HK-2 (cell line): ENCODE measurements around the gene EIF4G2.
"Not testable (repeated sequence)": the region's sequence is repeated elsewhere in the genome, so short reads cannot be mapped to it uniquely, and the experiment has no call there.

ENCODE experiments used
- DNase-seq: peaks from one replicate; pipeline ENCODE4 v3.0.0-alpha.2; 2018; ENCODE audit not compliant: unreplicated experiment

The EIF4G2 gene

DNA sequence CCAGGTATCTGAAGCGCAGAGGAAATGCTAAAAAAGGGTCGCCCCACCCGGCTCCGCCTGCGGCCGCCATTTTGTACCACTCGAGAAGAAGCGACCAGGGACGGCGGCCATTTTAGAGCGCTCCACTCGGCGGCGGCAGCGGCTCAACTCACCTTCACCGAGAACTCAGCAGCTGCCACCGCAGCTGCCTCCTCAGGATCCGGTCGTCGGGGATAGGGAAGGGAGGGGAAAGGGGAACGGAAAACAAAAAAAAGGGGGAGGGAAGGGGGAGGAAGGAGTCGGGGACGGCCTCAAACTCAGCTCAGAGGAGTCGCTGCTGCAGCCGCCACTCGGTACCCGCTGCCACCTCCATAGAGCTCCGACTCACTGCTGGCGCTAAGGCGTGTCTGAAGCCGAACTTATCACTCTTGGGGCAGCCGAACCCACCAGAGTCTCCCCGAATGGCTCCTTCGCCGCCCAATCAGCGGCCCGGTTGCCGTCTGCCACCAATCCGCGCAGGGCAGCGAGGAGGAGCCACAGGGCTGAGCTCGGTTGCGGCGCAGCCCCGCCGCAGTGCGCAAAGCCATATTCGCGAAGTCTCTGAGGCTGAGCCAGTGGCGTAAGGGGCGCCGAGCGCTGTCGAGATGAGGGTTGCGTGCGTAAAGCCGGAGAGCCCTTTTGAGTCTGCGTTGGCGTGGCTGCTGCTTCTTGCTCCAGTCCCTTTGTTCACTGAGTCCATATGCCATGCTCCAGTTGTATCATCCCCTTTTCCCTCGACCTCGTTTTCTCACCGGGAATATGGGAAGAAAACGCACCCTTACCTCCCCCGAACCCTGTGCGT lies at the start of gene EIF4G2:
Gene EIF4G2 (minus strand): TSS at position 374 of the 820 bp plus-strand sequence.
- peak; percentile 95 for DNase-seq

DNA sequence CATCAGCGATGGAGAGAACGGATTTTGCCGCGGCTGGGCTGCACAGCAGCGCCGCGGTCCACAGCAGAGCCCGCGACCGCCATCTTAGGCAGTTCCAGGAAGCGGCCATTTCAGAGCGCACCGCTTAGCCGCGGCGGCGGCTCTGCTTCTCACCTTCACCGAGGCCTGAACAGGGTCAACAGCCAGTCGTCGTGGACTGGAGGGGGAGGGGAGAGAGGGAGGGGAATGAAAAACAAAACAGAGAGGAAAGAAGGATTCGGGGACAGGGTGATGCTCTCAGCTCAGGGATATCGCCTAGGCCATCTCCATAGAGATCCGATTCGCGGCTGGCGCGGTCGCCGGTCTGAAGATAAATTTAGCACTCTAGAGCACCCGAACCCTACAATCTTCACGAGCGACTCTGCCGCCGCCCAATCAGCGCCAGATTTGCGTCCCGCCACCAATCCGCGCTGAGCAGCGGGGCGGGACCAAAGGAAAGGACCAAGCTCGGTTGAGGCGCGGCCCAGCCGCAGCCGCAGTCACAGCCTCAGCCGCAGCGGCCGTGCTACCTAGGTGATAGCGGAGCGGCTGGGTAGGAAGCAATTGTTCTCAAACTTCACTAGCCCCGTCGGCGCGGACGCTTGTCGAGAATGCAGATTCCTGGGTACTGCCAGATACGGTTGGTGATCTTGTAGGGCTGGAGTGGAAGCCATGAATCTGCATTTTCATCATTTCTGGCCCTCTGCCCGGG lies 49.1 kb upstream of the EIF4G2 start, which contains the start of gene ZBED5:
Gene ZBED5 (minus strand): TSS at position 345 of the 730 bp plus-strand sequence. CDS start 3,108 bp downstream, outside the sequence.
- peak; percentile 94 for DNase-seq

DNA sequence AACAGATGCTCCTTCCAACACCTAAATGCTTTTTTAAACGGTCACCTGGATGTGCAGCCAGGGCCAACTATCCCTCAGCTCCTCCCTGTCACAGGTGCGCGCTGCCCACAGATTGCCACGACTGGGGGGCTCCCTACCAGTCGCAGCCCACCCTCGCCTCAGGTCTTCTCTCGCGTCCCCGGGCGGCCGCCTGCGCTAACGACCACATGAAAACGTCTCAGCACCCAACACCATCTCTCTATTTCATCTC lies 48.7 kb upstream of the EIF4G2 start:
- no peak for DNase-seq

DNA sequence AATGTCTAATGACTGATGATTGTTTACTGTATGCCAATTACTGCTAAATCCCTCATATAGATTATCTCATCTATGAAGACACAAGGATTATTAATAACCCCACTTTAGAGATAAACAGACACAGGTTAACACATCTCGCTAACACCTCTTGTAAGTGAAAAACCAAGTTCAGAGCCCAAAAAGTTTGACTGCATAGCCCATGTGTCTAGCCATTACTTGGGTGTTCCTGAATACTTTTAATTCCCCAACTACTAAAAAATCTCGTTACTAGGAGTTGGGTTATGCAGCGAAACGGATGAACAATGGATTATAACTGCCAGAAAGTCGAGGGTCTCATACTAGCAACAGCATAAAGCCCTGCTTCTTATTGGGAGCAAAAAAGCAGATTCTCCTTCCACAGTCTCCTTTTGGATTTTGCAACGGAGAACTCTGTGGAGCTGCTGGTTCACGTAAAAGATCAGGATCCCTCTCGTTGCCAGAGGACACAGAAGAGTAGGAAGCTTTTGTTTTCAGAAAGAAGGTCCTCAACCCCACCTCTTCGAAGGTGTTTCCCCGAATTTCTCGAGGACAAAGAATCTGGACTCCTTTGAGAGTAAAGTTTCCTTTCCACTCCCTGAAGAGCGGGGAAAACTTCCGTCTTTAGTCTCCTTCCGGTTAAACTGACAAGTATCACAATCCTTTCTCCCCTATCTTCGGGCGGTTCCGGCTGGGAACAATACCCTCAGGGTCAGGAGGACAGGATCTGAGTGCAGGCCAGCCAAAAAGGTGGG lies 48.1 kb upstream of the EIF4G2 start:
- DNase-seq = peak; percentile 36

DNA sequence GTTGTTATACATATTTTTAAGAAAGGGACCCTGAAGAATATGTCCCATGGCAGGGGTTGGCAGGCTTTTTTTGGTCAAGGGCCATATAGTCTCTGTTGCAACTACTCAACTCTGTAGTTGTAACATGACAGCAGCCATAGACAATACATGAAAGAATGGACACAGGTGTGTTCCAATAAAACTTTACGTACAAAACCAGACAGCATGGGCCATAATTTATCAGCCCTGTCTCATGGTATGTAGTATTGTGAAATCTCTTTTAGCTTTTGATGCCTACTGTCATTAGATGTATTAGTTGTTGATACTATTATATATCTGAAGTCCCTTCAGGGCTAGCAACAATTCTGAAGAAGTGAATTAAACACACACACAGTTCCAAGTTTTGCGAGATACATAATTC lies 46.6 kb upstream of the EIF4G2 start:
- no peak for DNase-seq

DNA sequence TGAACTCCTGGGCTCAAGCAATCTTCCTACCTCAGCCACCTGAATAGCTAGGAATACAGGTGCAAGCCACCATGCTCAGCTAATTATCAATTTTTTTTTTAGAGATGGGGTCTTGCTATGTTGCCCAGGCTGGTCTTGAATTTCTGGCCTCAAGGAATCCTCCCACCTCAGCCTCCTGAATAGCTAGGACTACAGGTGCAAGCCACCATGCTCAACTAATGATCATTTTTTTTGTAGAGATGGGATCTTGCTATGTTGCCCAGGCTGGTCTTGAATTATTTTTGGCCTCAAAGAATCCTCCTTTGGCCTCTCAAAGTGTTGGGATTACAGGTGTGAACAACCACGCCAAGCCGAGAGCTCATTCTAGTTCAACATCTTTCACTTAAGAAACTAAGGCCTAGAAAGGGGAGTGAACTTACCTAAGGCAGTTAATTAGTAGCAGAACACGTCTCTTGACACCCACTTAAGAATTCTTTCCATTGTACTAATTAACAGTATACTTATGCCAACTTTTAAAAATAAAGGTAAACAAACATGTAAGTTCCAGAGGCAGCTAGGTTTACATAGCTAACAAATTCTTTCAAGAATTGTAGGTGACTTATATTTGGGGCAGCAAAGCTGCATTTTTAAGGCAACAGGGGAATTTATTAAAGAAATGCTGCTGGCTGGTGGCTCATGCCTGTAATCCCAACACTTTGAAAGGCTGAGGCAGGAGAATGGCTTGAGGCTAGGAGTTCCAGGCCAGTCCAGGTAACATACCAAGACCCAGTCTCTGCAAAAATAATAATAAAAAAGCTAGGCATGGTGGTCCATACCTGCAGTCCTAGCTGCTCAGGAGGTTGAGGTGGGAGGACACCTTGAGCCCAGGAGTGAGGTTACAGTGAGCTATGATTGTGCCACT lies 39.5 kb upstream of the EIF4G2 start:
- DNase-seq = no peak

DNA sequence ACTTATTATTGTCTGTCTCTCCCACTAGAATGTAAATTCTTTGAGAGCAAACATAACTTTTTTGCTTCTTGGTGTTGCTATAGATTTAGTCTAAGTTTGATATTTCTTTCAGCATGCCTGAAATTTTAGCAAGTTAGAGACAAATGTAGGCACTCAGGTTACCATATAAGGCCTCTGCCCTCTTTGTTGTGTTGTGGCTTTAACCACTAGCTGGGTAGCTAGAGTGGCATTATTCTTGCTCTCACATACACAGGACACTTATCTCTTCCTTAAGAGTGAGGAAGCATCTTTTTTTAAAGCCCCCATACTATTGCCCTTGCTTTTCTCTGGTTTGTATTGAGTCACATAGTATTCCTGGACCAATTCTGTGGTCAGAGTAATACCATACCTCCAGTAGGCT lies 37.9 kb upstream of the EIF4G2 start:
- no peak for DNase-seq

DNA sequence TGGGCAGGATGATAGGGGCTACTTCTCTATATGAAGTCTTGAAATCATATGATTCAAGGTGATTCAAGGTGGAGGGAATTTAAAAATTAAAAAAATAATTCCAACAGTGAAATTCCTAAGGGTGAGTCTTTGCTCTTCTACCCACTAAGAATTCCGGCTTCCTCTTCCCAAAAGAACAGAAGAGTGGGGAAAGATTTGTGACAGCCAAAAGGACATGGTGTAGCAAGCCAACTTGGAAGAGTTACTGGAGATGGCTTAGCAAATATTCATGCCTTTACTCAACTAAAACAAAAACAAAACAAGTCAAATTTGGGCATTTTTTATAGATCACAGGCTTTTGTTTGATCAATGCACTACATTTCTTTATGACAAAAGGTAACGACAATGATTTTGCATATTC lies 36.9 kb upstream of the EIF4G2 start:
- no peak for DNase-seq

DNA sequence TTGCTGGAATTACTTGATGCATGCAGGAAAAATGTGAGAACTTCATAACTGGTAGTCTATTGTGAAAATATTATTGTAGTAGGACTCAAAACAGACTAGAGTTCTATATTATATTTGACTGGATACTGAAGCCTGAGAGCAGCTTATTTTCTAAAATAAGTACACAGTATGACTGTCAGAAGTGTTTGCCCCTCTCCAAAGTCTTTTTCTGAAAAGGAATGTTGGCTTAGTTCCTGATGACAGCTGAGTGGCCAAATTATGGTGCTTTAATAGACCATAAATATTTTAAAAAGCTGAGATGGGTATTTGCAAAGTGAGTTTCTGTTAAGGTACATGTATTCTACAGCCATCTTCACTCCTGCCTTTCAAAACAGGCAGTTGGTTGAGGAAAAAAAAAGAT lies 36.1 kb upstream of the EIF4G2 start:
- no peak for DNase-seq

DNA sequence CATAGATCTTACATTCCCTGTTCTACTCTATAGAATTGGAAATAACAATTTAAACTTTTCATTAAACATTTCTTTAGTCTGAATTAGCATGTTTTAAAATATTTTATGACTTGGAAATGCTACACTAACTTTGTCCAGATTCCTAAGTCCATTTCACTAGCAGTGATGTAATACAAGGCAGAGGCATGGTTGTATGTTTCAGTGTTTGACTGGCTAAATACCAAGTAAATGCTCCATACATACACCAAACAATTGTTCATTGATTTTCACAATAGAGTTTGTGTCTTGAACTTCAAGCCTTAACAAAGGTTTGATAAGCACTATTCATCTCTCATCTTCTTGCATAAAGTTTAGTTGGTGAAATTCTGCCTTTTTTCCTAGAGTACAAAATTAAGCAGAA lies 35.6 kb upstream of the EIF4G2 start:
- DNase-seq = no peak

DNA sequence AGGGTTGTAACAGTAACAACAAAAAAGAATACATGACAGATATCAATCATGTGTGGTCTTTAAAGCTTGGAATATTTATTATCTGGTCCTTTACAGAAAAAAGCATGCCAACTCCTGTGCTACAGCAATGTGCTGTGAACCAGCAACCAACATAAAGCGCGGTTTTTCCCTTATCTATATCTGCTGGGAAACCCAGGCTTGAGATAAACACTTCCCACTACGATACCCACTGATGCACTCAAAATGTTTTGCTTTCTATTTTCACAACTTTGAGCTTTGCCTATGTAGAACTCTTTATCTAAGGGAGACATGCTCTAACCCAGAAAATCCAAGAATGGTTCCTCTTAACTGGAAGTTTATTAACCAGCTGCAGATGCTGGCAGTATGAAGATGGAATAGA lies 30.2 kb upstream of the EIF4G2 start:
- DNase-seq = no peak

DNA sequence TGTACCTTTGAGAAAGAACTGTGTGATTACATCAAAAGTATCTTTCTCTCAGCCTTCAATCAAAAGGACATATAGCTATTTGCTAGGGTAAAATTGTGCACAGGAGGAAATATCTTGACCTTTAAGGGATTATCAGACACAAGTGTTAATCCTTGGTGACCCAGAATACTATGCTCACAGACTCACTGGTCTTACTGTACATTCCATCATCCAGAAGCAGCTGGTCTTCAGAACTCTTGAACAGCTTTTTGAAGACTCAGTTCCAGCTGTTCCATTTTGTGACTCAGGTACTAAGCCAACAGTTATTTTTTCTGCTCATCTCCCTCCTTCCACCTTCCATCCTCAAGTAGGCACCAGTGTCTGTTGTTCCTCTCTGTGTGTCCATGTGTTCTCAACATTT lies 29.4 kb upstream of the EIF4G2 start:
- DNase-seq = no peak

DNA sequence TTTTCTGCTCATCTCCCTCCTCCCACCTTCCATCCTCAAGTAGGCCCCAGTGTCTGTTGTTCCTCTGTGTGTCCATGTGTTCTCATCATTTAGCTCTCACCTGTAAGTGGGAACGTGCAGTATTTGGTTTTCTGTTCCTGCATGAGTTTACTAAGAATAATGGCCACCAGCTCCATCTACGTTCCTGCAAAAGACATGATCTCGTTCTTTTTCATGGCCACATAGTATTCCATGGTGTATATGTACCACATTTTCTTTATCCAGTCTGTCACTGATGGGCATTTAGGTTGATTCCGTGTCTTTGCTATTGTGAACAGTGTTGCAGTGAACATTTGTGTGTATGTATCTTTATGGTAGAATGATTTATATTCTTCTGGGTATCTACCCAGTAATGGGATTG lies 28.2 kb upstream of the EIF4G2 start:
- DNase-seq = not testable (repeated sequence)

DNA sequence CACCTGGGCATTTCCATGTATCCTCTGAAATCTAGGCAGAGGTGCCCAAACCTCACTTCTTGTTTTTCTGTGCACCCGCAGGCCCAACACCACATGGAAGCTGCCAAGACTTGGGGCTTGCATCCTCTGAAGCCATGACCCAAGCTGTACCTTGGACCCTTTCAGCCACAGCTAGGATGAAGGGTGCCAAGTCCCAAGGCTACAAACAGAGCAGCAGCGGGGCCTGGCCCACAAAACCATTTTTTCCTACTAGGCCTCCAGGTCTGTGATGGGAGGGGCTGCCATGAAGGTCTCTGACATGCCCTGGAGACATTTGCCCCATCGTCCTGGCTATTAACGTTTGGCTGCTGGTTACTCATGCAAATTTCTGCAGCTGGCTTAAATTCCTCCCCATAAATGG lies 20.4 kb upstream of the EIF4G2 start:
- DNase-seq = no peak

DNA sequence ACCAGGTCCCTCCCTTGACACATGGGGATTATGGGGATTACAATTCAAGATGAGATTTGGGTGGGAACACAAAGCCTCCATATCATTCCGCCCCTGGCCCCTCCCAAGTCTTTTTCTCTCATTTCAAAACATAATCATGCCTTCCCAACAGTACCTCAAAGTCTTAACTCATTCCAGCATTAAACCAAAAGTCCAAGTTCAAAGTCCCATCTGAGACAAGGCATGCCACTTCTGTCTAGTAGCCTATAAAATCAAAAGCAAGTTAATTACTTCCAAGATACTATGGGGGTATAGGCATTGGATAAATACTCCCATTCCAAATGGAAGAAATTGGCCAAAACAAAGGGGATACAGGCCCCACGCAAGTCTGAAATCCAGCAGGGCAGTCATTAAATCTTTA lies 19.7 kb upstream of the EIF4G2 start:
- no peak for DNase-seq

DNA sequence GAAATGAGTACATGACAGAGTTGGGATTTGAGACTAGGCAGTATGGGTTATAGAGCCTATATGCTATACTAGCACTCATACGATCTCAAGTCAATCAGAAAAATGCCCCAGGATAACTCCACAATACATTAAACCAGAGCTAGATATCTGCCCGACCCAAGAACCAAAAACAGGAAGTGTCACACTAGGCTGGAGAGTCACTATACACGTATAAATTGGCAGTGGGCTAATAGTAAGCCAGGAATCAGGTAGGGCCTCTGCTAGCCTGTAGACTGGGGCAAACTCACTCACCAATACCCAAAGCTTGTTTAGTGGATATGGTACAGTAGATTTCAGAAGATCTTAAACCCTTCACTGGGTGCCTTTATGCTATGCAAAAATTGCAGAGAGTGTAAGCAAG lies 16.2 kb upstream of the EIF4G2 start:
- DNase-seq = no peak

DNA sequence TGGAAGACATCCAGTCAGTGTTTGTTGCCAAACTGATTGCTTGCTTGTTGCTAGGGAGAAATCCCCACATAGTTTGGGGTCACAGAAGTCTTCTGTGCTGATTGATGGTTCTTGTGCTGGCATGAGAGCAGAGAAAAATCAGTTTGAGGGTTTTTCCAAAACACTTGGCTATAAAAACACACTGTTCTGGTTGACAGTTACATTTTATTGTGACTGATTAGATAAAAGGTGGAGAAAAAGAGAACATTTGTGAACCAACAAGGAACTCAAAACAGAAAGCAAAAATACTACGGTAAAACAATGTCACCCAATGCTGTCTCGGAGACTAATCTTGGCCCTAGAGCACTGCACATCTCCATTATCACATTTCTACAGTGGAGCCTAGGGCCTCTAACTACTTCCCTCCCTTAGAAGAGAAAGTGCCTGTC lies 14.4 kb upstream of the EIF4G2 start:
- DNase-seq = no peak

DNA sequence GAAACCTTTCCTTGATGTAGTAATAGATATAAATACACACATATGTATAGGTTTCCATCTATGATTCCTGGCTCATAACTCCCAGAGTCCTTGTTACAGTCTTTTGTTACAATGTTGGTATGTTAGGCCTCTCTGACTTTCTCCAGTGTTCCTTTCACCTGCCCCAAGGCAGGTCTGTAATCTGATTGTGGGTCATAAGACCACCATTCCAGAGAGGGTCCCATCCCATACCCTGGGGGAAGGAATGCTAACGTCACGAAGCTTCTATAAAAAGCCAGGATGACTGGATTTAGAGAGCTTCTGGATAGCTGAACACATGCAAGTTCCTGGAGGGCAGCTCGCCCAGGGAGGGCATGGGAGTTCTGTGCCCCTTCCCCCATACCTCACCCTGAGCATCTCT lies 13.8 kb upstream of the EIF4G2 start:
- DNase-seq = not testable (repeated sequence)

DNA sequence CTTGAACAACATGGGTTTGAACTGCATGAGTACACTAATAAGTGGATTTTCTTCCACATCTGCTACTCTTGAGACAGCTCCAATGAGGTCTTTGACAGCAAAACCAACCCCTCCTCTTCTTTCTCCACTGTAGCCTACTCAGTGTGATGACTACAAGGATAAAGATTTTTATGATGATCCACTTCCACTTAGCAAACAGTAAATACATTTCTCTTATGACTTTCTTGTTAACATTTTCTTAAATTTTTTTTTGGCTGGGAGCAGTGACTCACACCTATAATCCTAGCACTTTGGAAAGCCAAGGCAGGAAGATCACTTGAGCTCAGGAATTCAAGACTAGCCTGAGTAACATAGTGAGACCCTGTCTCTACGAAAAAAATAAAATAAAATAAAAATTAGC lies 9.9 kb upstream of the EIF4G2 start:
- DNase-seq = no peak

DNA sequence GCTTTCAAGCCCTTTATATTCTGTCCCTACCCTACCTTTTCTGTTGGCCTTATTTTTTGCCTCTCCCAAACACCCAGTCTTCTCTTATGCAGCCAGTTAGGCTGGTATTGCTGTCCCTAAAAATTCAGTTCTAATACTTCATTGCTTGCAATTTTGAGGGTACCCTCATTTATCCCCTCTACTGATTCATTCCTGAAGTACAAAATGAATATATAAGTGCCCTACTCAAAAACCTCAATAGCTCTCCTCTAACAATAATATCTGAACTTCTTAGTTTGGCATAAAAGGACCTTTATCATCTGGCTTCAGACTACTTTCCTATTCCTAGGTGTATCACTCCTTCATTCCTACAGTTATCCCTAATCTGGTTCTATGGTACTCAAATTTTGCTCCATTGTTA lies 5.2 kb upstream of the EIF4G2 start:
- DNase-seq = no peak

DNA sequence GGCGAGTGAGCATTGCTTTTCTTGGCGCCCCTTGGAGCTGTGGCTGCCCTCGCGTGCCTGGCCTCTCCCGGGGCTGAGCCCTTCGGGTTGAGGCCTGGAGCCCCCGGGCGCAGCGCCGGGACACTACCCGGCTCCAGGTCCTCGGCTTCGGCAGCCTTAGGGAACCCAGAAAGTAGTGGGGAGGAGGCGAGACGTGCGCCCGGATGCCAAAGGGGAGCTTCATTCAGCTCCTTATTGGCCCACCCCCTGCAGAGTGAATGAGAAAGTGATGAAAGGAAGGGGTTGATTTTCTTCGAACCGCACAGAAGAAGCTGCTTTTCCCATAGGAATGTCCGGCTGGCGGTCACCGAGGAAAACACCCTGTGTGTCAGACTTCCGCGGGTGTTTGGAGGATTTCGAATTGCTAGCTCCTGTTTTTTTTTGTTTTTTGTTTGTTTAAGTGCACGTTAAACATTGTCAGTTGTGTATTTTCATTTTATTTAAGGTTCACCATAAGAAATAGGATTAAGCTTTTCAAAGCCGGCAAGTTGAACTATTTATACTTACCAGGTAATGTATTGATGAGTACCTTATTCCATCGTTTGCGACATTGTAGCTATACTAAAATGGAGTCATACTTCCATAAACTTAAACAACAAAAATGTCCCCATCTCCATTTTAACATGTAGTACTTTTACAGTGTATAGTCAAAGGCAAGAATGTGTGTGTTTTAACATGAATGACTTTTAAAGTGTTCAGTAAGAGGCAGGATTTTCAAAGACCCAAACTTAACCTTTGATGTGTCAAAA lies 841 bp upstream of the EIF4G2 start:
- no peak for DNase-seq
